NCI-H2081 treated with DMSO at 0.1 percent for 48 hours (cell line): ENCODE data around the gene IDI1.
"Not testable (repeated sequence)": the region's sequence is repeated elsewhere in the genome, so short reads cannot be mapped to it uniquely, and the experiment has no call there.

Source experiments
- DNase-seq: peaks from one replicate; lab custom pipeline; 2025; lab: John Stamatoyannopoulos, UW

Gene IDI1

DNA sequence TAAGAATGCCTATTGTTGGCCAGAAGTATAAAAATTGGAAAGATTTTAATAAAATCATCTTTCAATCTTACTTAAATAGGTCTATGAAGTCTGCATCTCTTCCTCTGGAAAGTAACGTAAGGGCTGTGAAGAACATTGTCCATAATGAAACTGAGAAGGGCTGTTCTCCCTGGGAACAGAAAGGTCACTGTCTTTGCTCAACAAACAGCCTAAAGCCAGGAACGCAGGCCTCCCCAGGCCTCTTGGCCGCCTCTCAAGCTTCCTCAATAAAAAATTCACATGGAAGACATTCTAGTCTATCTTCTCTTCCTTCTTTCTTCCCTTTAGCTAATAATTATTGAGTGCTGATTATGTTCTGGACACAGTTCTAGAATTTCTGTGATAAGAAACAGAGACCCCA lies 14.2 kb downstream of the IDI1 start:
- no peak for DNase-seq

DNA sequence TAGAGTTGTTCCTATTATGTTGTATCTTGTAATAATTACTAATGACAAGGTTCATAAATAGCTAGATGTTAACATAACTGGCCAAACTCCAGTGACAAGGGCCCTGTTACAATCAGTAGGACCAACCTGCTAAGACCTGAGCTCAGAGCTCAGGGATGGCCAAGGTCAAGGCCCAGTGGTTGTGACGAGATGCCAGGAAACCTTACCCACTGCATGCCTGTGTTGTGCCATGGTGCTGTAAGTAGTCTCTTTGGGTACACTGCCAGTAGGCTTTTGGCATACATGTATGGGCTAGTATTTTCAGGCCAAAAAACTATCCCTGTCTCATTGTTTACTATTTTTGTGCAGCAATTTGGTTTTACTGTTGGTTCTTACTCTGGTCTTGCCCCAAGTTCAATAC lies 15.3 kb downstream of the IDI1 start:
- no peak for DNase-seq

DNA sequence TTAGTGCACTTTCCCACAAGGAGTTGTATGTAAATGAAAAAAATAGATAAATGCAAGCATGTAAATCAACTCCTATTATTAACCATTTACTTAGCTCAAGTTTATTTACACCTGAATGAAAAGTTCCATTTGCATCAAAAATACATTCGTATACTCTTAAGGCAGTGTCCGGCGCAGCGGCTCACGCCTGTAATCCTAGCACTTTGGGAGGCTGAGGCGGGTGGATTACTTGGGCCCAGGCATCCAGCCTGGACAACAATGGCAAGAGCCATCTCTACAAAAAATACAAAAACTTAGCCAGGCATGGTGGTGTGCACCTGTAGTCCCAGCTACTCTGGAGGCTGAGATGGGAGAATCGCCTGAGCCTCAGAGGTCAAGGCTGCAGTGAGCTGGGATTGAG lies 19.1 kb downstream of the IDI1 start:
- DNase-seq, result no peak

DNA sequence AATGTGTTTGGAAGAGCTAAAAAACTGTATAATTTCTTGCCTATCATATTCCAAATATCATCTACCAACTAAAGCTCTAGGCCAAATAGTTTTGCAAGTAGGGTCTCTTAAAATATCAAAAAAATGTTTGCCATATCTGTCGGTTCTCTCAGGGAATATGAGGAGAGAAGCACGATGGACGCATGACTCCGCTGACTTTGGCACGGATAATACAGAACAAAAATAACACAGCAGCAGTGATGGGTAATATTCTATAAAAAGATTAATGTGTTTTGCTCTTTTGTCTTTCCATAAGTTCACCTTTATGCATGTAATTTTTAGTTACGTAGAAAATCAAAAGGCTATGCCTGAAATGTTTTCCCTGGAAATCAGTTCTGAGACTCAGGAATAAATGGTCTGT lies 22.3 kb downstream of the IDI1 start:
- DNase-seq, result no peak

DNA sequence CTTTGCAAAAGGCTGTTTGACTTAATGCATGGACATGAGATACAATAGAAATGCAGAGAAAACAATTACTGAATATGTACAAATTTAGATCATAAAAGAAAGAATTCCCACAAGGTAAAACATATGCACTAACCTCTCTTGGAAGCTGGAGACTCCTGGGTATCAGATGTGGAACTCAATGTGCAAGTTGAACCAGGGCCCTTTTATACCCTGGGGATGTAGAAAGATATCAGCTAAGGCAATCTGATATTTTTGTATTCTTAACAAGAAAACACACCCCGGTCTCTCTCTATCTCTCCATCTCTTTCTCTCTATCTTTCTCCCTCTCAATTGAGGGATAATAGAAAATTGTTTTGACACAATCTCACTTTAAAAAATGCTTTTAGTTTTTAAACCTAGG lies 23.2 kb downstream of the IDI1 start, which contains the start of gene IDI2:
IDI2 (minus strand) TSS at position 177 of the 400 bp plus-strand sequence. CDS start 1,136 bp downstream, outside the sequence.
- DNase-seq, result no peak

DNA sequence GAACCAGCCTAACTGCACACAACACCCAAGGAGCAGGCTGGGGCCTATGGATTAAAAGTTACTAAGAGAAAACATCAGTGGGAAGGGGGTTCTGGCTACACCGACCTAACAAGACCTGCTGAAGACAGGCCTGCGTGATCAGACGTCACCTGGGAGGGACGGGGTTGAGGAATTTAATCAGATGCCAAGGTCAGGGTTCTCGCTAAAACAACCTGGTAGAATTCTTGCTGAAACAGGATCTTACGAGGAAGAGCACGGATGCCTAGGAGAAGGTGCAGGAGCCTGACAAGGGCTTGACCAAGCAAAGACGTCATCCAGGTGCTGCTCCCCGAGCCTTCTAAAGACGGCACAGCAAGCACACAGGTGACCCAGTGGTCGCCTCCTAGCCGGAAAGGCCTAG lies 24.8 kb downstream of the IDI1 start:
- no peak for DNase-seq

DNA sequence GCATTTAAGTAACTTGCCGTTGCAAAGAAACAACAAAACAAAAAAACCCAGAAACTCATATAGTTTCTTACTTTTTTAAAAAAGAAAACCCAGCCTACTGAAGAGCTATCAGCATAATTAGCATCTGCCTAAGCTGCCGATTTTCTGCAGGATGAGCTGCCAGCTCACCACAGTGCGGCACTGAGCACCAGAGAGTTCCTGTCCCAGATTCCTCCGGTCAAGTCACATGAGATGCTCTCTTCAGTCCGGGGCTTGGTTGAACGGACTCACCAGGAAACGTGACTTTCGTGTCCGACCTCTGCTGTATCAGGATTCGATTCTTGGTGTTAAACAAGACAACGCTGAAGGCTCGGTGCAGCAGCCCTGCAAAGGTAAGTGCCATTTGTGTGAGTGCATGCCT lies 26.5 kb downstream of the IDI1 start:
- no peak for DNase-seq

DNA sequence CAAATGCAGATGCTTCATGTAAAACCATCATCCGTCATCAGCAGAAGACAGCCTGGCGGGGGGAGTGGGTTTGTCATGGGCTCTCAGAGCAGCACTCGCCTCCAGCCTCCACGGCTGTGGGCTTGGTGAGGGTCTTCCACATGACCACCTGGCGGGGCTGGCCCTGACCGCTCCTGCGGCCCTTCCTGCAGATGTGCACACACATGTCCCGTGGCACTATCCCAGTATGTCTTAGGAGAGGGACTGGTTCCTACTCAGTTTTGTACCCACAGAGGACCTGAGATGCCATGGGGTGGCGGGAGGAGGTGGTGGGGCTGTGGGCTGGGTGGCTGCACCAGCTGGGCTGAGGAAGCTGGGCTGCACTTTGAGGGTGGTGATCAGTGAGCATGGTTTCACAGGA lies 28.0 kb downstream of the IDI1 start:
- DNase-seq, result no peak

DNA sequence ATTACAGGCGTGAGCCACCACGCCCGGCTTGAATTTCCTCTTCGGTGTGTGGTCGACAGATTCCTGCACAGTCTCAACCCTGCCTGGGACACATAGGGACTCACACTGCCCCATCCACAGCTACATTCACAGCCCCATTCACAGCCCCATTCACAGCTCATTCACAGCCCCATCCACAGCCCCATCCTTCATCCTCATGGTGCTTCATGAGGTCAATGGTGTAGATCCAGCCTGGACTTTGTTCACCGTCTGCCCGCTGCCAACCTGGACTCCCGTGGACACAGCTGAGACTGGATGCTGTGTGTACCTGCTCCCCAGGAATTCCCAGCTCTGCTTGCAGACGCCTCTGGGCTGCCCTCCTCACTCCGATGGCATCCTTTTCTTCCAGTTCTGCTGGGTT lies 28.5 kb downstream of the IDI1 start:
- no peak for DNase-seq

DNA sequence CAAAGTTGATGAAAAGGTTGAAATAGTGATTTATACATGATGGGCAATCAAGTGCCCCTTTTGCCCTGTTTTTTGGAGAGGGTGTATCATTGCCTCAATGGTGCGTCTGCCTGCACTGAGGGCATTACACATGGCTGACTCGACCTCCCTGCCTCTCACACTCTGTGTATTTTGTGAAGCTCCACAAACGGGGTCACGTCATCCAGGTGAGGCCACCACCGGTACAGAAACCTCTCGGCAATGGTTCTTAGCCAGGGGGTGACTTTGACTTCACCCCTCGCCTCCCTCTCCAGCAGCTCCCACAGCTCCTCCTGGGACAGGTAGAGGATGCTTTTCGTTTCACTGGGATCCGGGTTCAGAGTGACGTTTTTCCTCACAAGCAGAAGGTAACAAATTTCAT lies 29.6 kb downstream of the IDI1 start:
- DNase-seq, result no peak

DNA sequence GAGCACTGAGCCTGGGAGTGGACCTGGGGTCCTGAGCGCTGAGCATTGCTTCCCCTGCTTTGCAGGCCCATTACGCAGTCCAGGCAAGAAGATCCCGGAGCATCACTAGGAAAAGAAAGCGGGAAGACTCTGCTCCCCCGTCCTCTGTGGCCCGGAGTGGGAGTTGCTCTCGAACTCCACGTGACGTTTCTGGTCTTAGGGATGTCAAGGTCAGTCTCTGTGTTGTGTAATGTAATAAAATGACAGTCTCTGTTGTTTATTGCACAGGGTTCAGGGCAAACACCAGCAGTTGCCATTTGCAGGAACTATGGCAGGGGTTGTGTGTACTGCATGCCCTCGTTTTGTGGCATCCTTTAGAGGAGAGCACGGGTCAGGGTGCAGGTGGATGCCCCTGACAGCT lies 33.2 kb downstream of the IDI1 start:
- DNase-seq, result no peak

DNA sequence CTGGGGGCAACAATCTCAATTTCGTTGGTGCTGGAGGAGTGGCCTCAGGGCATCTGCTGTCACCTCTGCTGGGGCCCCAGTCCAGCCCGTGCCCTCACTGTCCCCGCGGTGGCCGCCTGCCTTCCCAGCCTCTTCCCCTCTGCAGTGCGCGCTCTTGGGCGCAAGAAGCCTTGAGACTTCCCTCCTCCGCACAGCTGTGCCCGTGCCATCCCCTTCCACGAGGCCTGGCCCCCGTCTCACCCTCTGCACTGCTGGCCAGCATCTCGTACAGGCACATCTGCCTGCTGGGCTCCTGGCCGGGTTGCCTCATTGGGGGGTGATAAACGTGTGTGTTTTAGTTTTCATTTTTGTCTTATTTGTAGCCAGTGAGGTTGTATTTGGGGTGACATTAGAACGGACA lies 37.2 kb downstream of the IDI1 start:
- DNase-seq, result no peak

DNA sequence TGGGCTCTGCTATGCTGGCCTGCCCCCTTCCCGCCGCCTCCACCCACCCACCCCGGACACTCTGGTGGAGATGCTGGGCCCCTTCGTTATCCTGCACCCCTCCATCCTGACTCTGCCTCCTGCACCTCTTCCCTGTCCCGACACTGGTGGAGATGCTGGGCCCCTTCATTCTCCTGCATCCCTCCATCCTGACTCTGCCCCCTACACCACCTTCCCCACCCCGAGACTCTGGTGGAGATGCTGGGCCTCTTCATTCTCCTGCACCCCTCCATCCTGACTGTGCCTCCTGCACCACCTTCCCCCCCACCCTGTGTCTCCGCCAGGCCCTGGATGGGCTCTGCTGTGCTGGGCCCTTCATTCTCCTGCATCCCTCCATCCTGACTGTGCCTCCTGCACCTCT lies 38.2 kb downstream of the IDI1 start:
- DNase-seq, result no peak

DNA sequence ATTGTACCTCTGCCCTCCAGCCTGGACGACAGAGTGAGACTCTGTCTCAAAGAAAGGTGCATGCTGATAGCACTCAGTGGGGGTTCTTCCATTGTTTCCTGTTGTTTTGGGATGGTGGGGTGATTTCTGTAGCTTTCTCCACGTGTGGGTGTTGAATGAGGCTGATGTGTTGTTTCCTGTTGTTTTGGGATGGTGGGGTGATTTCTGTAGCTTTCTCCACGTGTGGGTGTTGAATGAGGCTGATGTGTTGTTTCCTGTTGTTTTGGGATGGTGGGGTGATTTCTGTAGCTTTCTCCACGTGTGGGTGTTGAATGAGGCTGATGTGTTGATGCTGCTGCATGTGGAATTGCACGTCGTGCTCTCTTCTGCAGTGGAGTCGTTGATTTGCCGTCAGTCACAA lies 39.0 kb downstream of the IDI1 start:
- DNase-seq, result not testable (repeated sequence)

DNA sequence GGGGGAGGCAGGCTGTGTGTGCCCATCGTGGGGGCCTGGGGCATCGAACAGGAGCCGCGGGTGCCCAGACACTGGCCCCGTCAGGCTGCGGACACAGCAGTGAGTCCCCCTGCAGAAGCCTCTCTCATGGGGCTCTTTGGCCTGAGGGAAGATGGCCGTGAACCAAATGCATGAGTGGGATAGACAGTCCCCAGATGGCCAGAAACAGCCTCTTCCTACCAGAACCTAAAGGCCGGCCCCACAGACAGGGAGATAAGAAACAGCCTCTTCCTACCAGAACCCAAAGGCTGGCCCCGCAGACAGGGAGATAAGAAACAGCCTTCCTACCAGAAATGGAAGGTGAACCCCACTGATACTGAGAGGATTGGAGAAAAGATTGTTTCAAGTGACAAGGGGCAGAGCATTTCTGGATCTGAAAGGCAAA lies 39.8 kb downstream of the IDI1 start:
- no peak for DNase-seq

DNA sequence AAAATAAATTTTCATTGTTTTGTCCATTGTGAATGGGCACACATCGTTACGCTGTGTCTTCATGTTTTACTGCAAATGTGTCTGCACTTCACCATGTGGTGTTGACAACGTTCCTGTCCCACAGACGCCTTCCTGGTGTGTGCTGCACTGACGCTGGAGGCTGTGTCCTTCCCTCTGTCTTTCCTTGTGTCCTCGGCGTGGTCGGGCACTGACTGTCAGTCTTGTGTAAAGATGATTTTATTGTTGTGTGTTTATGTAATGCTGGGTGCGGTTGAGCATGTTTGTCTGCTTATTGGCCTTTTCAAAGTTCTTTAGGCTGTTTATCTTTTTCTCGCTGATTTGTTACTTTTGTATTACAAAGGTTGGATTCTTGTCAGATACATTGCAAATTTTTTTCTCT lies 41.3 kb downstream of the IDI1 start:
- DNase-seq, result no peak

DNA sequence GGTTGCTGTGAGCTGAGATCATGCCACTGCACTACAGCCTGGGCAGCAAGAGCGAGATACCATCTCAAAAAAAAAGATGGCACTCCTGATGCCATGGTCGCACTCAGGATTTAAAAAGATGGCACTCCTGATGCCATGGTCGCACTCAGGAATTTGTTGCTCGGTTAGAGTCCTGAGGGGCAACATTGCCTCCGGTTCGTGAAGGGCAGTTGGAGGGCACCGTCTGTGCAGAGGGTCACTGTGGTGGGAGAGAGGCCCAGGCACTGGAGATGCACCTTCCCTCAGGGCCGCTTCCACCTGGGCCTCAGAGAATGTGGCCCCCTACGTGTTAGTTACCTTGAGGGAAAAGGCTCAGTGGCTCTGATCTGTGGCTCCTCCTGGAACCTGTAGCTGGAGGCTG lies 42.3 kb downstream of the IDI1 start:
- no peak for DNase-seq

DNA sequence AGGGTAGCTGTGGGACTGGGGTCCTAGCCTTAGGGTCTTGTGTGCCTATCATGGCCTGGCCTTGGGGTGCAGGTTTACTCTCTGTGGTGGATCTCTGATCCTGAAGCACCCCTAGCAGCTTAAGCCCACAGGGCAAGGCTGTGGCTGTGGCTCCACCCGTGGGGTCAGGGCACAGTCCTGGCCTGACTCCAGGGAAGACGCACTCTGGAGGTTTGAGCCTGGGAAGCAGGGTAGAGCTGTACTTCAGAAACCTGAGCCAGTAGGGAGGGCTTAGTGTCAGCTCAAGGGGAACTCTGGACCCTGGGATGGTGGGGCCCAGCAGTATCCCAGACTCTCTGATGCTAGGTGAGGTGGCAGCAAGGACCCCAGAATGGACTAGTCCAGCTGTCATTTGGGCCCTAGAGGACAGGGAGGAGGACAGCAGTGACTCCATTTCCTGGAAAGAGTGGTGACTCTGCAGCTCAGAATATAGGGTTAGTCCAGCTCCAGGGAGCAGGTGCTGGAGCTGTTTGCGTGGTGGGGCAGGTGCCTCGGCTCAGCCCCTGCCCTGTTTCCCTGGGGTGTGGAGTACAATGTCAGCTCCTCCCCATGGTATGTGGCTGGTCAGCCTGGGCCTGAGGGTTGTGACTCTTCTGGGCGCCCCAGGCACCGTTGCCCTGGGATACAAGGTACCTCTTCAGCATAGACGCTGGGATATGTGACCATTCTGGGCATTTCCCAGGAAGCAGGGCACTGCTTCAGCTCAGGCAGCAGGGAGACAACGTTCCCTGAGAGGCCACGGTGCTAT lies 44.8 kb downstream of the IDI1 start:
- no peak for DNase-seq

DNA sequence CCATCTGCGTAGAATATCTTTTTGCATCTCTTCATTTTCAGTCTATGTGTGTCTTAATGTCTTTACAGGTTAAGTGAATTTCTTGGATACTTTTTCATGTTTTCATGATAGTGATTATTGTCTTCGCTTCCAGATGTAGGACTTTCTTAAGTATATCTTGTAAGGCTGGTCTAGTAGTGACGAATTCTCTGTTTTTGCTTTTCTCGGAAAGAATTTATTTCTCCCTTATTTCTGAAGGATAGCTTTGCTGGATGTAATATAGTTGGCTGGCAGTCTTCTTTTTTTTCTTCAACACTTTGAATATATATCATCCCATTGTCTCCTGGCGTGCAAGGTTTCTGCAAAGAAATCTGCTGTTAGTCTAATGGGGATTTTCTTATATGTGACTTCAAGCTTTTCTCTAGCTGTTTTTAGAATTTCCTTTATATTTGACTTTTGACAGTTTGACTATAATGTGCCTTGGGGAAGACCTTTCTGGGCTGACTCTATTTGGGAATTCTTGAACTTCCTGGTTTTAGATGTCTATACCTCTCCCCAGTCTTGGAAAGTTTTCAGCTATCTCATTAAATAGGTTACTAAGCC lies 46.4 kb downstream of the IDI1 start:
- DNase-seq, result no peak

DNA sequence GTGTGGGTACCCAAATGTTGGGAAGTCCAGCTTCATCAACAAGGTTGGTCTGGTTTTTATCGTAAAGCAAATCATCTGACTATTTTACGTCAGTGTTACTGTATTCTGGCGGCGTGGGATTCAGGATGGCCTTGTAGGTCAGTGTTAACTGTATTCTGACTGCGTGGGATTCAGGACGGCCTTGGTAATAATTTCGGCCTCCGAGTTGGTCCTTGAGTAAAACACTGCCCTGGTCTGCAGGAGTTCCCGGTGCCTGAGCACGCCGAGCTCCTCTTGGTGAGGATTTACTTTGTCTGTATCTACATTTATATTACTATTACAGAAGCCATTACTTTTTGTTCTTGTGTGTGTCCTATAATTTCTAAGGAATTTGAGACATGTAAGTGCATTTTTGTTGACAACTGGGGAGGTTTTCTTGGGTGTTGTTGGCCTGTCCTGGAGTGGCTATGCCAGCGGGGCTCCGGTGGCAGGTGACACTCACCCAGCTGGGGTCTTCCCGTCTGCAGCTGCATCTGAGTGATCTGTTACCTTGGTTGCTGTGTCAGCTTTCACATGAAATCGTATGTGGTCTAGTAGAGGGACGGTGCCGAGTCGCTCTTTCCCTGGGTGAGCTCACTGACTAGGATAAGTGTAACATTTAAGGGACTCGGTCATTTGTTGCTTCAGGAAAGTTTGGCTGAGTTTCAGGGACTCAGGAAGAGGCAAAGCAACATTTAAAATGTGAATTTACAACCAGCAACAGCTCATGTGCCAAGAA lies 51.5 kb downstream of the IDI1 start:
- DNase-seq, result no peak

DNA sequence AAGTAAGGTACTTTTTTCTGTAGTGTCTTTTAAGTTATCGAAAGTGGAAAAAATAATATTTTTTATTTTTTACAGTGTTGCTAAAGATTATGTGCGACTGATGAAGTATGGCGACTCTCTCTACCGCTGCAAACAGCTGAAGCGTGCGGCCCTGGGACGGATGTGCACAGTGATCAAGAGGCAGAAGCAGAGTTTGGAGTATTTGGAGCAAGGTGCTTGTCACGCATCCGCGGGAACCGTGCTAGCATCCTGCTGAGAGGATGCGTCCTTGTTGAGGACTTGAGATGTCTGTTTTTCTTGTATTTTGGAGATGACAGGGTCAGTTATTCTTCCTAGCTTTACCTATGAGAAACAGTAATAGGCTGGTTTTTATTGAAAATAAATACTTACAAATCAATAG lies 52.9 kb downstream of the IDI1 start:
- DNase-seq, result no peak

DNA sequence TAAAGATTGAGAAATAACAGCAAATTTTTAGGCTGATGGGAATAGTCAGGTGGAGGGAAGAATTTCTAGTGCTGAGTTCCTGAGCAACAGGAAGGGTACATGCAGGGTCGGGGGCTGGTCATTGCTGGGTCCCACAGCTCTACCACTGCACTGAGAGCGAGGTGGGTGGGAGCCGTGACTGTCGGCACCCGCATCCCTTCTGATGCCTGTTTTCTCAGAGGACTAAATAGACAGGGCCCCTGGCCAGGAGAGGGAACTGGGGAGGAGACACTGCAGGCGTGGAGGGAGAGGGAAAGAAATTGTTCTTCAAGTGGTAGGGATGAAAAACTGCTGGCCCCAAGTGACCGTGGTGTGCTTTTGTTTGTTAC lies 53.4 kb downstream of the IDI1 start:
- no peak for DNase-seq

DNA sequence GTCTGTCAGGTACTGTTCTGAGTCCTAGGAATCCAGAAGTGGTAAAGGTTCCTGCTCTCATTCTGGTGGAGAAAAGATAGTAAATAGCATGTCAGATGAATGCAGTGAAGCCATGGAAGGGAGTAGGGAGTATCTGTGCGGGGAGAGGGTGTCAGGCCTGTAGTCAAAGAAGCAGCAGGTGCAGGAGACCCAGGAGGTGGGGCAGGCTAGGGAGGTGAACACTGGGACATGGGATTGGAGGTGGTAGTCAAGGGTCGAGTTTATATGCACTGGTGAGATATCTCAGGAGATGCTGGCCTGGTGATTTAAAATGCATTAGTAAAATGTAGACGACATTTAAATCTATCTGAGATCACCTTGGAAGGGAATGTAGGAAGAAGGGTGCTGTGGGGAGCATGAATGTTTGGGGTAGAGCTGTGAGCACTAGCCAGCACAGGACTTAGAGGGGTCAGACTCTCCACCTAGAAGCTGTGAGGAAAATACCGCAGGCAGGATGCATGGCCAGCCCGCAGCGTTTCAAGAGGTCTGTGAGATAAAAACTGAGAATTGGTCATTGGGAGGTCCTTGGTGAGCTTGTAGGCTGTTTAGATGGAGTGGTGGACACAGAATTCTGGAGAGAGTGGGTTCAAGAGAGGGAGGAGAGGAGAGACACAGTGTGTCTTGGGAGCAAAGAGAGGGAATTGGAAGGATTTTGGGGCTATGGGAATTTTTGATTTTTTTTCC lies 53.9 kb downstream of the IDI1 start:
- DNase-seq, result no peak
